ENCODE data around the gene DAND5. TPM values are rescaled to one million over a fixed set of nuclear protein-coding genes. Genes with fewer than 3 reads are reported as not detected.

The DAND5 gene
- polyA plus RNA-seq, 1 donor (not counting 4 experiments of a cell fraction or from before 2014, with no cell fraction given) = not detected

DNA sequence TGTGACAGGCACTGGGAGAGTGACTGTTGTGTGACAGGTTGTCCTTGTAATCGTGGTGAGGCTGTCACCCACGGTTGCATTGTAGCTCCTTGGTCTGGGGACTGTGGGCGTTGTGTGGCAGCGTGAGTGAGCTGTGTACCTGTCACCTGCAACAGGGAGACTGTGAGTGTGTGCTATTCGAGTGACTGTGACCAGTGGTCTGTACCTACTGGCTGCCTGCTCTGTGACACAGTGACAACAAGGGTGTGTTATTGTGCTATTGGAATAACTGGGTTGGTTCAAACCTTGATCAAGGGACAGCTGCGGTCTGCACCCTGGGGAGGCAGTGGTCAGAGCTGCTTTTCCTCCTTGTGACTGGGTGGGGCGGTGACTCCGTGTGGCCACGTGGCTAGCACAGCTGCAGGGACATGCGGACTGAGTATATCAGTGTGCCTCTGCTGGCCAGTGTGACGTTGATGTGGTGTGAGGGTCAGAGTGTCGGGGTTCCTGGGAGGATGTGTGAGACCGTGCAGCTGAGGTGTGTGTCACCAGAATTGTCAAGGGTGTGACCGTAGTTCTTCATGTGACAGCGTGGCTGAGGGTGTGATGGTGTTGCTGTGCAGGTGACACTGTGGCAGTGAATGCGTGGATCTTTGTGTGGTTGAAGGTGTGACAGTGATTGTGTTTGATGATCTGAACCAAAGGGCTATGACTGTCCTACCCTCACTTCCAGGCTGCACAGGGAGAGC, 15.8 kb downstream of the DAND5 start:
- no peaks in the 10 kb centered on the region for H3K4me1 ChIP-seq (ENCODE audit: control insufficient read depth, extremely low read depth, insufficient read depth, low read length)
- dilution Hi-C loops (cut with MboI; ENCODE audit: extremely low pct_ligation_motif_present, low sequenced_read_pairs) = no loop called here
- H3K9me1 ChIP-seq (ENCODE audit: control insufficient read depth, extremely low read depth, insufficient read depth, low read length) = no peaks in the 10 kb centered on the region
- H2AFZ ChIP-seq (ENCODE audit: control insufficient read depth, low read length) = no peak overlapping the region
- no peaks in the 10 kb centered on the region for H4K20me1 ChIP-seq (ENCODE audit: control insufficient read depth, extremely low read depth, insufficient read depth, low read length)
- TF ChIP-seq EZH2 (IDR thresholded peaks at IDR 0.05; ENCODE audit: low read length) = no peak
- TF ChIP-seq, protein P1, sequence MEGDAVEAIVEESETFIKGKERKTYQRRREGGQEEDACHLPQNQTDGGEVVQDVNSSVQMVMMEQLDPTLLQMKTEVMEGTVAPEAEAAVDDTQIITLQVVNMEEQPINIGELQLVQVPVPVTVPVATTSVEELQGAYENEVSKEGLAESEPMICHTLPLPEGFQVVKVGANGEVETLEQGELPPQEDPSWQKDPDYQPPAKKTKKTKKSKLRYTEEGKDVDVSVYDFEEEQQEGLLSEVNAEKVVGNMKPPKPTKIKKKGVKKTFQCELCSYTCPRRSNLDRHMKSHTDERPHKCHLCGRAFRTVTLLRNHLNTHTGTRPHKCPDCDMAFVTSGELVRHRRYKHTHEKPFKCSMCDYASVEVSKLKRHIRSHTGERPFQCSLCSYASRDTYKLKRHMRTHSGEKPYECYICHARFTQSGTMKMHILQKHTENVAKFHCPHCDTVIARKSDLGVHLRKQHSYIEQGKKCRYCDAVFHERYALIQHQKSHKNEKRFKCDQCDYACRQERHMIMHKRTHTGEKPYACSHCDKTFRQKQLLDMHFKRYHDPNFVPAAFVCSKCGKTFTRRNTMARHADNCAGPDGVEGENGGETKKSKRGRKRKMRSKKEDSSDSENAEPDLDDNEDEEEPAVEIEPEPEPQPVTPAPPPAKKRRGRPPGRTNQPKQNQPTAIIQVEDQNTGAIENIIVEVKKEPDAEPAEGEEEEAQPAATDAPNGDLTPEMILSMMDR (optimal IDR thresholded peaks at IDR 0.05 in 1 of 3, IDR thresholded peaks at IDR 0.05 in 1 of 3, conservative IDR thresholded peaks at IDR 0.05 in 1 of 3; ENCODE audit: extremely low read depth in 1 of 3, insufficient read depth in 2 of 3, low read length in 3 of 3) = no peak
- peaks cover 2% of the 10 kb centered on the region for H3K9me3 ChIP-seq (ENCODE audit: control insufficient read depth, low read depth, low read length)
- FAIRE-seq (no peak), DNase-seq (ENCODE audit: low read depth, low spot score) (no peak)
- no peaks in the 10 kb centered on the region for H3K36me3 ChIP-seq (ENCODE audit: control insufficient read depth in 2 of 2, extremely low read depth in 1 of 2, insufficient read depth in 2 of 2, low read length in 2 of 2)
- H3K4me3 ChIP-seq (ENCODE audit: control insufficient read depth in 2 of 3, extremely low read depth in 1 of 3, insufficient read depth in 2 of 3, low read depth in 1 of 3, low read length in 3 of 3) = no peak overlapping the region
- H3K9ac ChIP-seq (ENCODE audit: control insufficient read depth, extremely low read depth, insufficient read depth, low read length) = no peak overlapping the region
- no peak overlapping the region for H3K27ac ChIP-seq (ENCODE audit: control insufficient read depth, insufficient read depth, low read length)
- H3K27me3 ChIP-seq (ENCODE audit: control insufficient read depth, extremely low read depth, insufficient read depth, low read length) = no peaks in the 10 kb centered on the region
- H3K79me2 ChIP-seq (ENCODE audit: control insufficient read depth, insufficient read depth, low read length) = no peaks in the 10 kb centered on the region
- H3K4me2 ChIP-seq (ENCODE audit: control insufficient read depth, extremely low read depth, insufficient read depth, low read depth, low read length) = no peak overlapping the region

DNA sequence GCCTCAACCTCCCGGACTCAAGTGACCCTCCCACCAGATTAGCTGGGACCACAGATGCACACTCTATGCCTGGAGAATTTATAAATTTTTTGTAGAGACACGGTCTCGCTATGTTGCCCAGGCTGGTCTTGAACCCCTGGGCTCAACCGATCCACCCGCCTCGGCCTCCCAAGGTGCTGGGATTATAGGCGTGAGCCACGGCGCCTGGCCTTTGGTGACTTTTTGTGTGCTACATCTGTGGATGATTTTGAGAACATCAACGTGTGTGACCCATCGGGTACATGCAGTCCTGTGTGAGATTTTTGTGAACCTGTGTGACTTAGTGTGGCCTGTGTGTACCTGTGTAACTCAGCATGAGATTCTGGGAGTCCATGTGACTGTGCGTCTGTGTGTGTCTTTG, 17.4 kb downstream of the DAND5 start:
- Histone ChIP-seq H3K27ac (ENCODE audit: control insufficient read depth, insufficient read depth, low read length) (no peak overlapping the region), H3K9me1 (ENCODE audit: control insufficient read depth, extremely low read depth, insufficient read depth, low read length) (no peaks in the 10 kb centered on the region), H3K36me3 (ENCODE audit: control insufficient read depth in 2 of 2, extremely low read depth in 1 of 2, insufficient read depth in 2 of 2, low read length in 2 of 2) (no peaks in the 10 kb centered on the region), H3K9ac (ENCODE audit: control insufficient read depth, extremely low read depth, insufficient read depth, low read length) (no peak overlapping the region), H3K4me3 (ENCODE audit: control insufficient read depth in 2 of 3, extremely low read depth in 1 of 3, insufficient read depth in 2 of 3, low read depth in 1 of 3, low read length in 3 of 3) (no peak overlapping the region), H3K4me2 (ENCODE audit: control insufficient read depth, extremely low read depth, insufficient read depth, low read depth, low read length) (no peak overlapping the region), H3K27me3 (ENCODE audit: control insufficient read depth, extremely low read depth, insufficient read depth, low read length) (no peaks in the 10 kb centered on the region), H3K4me1 (ENCODE audit: control insufficient read depth, extremely low read depth, insufficient read depth, low read length) (no peaks in the 10 kb centered on the region), H4K20me1 (ENCODE audit: control insufficient read depth, extremely low read depth, insufficient read depth, low read length) (no peaks in the 10 kb centered on the region), H3K79me2 (ENCODE audit: control insufficient read depth, insufficient read depth, low read length) (no peaks in the 10 kb centered on the region), H2AFZ (ENCODE audit: control insufficient read depth, low read length) (no peak overlapping the region), H3K9me3 (ENCODE audit: control insufficient read depth, low read depth, low read length) (peaks cover 2% of the 10 kb centered on the region)
- TF ChIP-seq, protein P1 (optimal IDR thresholded peaks at IDR 0.05 in 1 of 3, IDR thresholded peaks at IDR 0.05 in 1 of 3, conservative IDR thresholded peaks at IDR 0.05 in 1 of 3; ENCODE audit: extremely low read depth in 1 of 3, insufficient read depth in 2 of 3, low read length in 3 of 3) = no peak
- no peak for TF ChIP-seq EZH2 (IDR thresholded peaks at IDR 0.05; ENCODE audit: low read length)
- no peak for DNase-seq (ENCODE audit: low read depth, low spot score)
- FAIRE-seq = no peak
- dilution Hi-C loops (cut with MboI; ENCODE audit: extremely low pct_ligation_motif_present, low sequenced_read_pairs) = no loop called here
